Lung (tissue), 12 donors: Measurements from ENCODE around the gene DNAH1. TPM values are rescaled to one million over a fixed set of nuclear protein-coding genes. Genes with fewer than 3 reads are reported as not detected.

Source experiments
- ATAC-seq: fragments of 200-7000 bp; cut with Tn5 transposase; one replicate; pipeline ENCODE4 v1.9.1; 2020; ENCODE audit warnings: moderate number of reproducible peaks; ENCODE audit not compliant: insufficient read depth, low FRiP score
- DNase-seq, 3 donors: peaks; one replicate each; pipeline ENCODE4 v3.0.0-alpha.2; 2013 to 2017
- H3K27ac ChIP-seq, 2 donors: one replicate each; pipeline ENCODE4 v1.5.1; 2013; ENCODE audit warnings: mild to moderate bottlenecking in 2 of 2, moderate library complexity in 2 of 2, control low read depth in 1 of 2, inconsistent platforms in 1 of 2, low read depth in 1 of 2, low read length in 1 of 2
- H3K27me3 ChIP-seq, 3 donors: one replicate each; pipeline ENCODE4 v1.5.1; 2013; ENCODE audit warnings: low read length in 2 of 3; ENCODE audit not compliant: control insufficient read depth in 3 of 3, insufficient read depth in 3 of 3
- H3K36me3 ChIP-seq, 4 donors: one replicate each; pipeline ENCODE4 v1.5.1; 2013; ENCODE audit warnings: low read length in 4 of 4, mild to moderate bottlenecking in 1 of 4, moderate library complexity in 1 of 4; ENCODE audit not compliant: control insufficient read depth in 4 of 4, insufficient read depth in 4 of 4
- H3K4me1 ChIP-seq, 5 donors: one replicate each; pipeline ENCODE4 v1.5.1; 2013; ENCODE audit warnings: low read length in 5 of 5, mild to moderate bottlenecking in 2 of 5, moderate library complexity in 1 of 5; ENCODE audit not compliant: control insufficient read depth in 5 of 5, insufficient read depth in 5 of 5
- H3K4me3 ChIP-seq: one replicate; pipeline ENCODE4 v1.5.1; 2013; ENCODE audit warnings: mild to moderate bottlenecking, control low read depth, moderate library complexity
- H3K9ac ChIP-seq, 2 donors: one replicate each; pipeline ENCODE4 v1.5.1; 2013; ENCODE audit warnings: low read length in 2 of 2, control low read depth in 1 of 2; ENCODE audit not compliant: insufficient read depth in 1 of 2
- H3K9me3 ChIP-seq, 4 donors: one replicate each; pipeline ENCODE4 v1.5.1; 2013; ENCODE audit warnings: low read length in 3 of 4, mild to moderate bottlenecking in 1 of 4, moderate library complexity in 1 of 4; ENCODE audit not compliant: control insufficient read depth in 4 of 4, insufficient read depth in 3 of 4
- WGBS, 2 donors: extraction: QIAGEN DNeasy Blood & Tissue Kit; methylation state at CpG; one replicate each; pipeline ENCODE4 v1.1.7; 2013; 5-methylcytosine and 5-hydroxymethylcytosine counted together
- polyA plus RNA-seq, 2 donors: library from polyadenylated mRNA; stranded (reverse); fragments of 200-250 nt; gene quantifications; one replicate each; pipeline ENCODE4 v1.2.1, GENCODE V29; 2013
- total RNA-seq, 2 donors: library from RNA; depleted of rRNA in 1 of 2; stranded (reverse); fragments of >200 nt in 1 of 2; gene quantifications; one replicate each; pipeline ENCODE4 v1.2.1, GENCODE V29; 2014 to 2021
- TF ChIP-seq, protein P1 (sequence below): IDR thresholded peaks from 2 replicates; pipeline ENCODE4 v1.5.1; 2012; ENCODE audit warnings: mild to moderate bottlenecking; ENCODE audit errors: control extremely low read depth, extremely low read depth
- donor health status: control.
- donor health status: control.
- donor health status: Bipolar disorder and iron deficiency.
- donor health status: healthy.
- donor health status: DM: yes; HTN: yes; CAD: no.

The DNAH1 gene
- total and polyA plus RNA-seq, 4 donors, result 6.1 to 21.5 (median 11.4) TPM

DNA sequence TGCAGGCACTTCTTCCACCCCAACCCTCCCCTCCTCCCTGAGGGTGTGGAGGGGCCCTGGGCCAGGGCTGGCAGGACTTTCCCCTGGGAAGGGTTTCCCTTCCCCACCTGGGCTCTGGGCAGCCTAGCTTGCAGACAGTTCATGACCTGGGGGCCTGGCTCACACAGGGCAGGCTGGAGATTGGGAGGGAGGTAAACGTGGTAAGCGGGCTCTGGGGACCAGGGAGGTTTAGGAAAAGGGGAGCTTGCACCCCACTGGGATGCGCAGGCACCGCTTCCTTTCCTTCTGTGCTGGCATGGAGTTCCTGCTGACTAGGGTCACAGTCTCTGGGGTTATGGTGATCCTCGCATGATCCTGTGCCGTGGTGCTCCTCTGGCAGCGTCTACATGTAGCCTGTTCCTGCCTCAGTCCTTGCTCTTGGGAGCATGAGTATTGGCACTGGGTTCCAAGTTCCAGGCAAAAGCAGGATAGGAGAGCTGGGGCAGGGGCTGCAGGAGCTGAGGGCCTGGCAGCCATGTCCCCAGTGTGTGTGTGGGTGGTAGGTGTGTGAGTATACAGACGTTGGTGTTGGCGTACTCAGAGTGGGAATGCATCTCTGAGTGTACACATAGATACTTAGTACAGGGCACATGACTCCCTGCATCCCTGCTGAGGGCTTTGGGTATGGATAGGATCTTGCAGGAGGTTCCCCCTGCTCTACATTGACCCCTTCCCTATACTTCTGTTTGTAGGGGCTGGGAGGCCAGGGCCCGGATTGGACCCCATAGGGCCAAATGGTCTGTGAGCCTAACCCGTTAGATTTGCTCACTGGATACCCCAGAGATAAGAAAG lies 21.6 kb upstream of the DNAH1 start:
- H3K27me3 ChIP-seq, result no peaks in the 10 kb centered on the region
- TF ChIP-seq, protein P1, sequence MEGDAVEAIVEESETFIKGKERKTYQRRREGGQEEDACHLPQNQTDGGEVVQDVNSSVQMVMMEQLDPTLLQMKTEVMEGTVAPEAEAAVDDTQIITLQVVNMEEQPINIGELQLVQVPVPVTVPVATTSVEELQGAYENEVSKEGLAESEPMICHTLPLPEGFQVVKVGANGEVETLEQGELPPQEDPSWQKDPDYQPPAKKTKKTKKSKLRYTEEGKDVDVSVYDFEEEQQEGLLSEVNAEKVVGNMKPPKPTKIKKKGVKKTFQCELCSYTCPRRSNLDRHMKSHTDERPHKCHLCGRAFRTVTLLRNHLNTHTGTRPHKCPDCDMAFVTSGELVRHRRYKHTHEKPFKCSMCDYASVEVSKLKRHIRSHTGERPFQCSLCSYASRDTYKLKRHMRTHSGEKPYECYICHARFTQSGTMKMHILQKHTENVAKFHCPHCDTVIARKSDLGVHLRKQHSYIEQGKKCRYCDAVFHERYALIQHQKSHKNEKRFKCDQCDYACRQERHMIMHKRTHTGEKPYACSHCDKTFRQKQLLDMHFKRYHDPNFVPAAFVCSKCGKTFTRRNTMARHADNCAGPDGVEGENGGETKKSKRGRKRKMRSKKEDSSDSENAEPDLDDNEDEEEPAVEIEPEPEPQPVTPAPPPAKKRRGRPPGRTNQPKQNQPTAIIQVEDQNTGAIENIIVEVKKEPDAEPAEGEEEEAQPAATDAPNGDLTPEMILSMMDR, result no peak
- peaks cover 0 to 22% (median 4%) of the 10 kb centered on the region in 5 donors for H3K4me1 ChIP-seq
- WGBS, 2 donors, result 91 to 94% methylated on average over 11 of the region's 11 CpGs
- no peak overlapping the region for H3K4me3 ChIP-seq
- H3K36me3 ChIP-seq, result peaks cover 0 to 38% (median 4%) of the 10 kb centered on the region in 4 donors
- no peaks in the 10 kb centered on the region for H3K9me3 ChIP-seq
- DNase-seq (no peak), ATAC-seq (no peak)
- no peak overlapping the region for H3K27ac ChIP-seq
- H3K9ac ChIP-seq, result no peak overlapping the region

DNA sequence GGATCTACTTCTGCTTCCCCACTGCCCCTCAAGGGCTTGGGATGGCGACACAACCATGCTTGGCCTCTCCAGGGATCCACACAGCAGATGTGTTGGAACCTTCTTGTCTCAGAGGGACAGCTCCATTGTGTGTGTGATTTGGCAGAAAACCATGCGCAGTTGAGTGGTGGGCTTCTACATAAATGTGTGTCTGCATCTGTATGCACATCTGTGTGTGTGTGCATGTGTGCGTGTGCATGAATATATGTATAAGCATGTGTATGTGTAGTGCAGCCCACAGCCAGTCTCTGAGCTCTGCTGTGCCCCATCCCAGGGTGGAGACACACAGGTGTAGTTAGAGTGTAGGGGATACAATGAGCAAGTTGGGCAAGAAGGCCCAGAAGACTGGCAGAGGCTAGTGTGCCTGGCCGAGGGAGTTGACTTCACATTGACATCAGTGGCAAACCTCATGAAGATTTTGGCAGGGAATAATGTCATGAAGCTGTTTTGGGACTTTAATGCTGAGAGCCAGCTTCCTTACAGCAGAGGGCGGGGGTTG lies 20.4 kb upstream of the DNAH1 start:
- WGBS, 2 donors, result 93 to 95% methylated on average over 5 of the region's 5 CpGs
- ATAC-seq, result no peak

DNA sequence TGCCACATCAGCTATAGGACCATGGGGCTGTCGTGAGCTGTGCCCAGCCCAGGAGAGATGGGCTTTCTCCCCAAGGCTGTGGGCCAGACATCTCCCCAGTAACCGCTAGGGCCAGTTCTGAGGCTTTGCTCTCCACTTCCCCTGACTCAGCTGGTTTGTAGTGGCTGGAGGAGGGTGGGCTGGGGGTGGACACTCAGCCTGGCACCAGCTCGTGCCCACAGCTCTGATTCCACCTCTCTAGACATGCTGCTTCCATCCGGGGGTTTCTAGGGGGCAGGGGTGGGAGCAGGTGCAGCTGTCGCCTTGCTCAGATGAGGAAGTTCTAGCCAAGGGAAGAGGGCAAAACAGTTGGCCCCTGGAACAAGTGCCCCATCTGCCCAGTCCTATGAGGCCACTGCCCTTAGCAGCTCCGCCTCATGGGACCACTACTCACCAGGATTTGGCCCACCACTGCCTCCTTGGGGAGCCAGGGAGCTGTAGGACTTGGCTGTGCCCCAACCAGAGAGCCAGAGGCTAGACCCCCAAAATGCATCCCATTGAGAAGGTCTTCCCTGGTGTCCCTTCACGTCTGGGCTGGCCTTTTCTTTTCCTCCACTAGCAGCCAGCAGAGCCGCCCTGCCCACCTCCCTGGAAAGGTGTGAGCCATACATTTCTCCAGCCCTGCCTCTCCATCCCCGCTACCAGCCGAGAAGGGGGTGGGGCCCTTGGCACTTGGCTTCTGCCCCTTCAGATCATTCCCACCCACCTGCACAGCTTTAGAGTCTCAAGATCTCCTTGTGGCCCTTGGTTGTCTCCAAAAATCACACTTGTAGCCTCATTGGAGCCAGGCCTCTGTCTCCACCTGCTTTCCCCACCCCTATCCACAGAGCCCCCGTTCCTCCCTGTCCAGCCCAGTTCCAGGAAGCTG lies 18.6 kb upstream of the DNAH1 start:
- H3K27me3 ChIP-seq, result no peaks in the 10 kb centered on the region
- peaks cover 0 to 16% (median 0%) of the 10 kb centered on the region in 4 donors for H3K36me3 ChIP-seq
- H3K4me1 ChIP-seq, result peaks cover 0 to 31% (median 7%) of the 10 kb centered on the region in 5 donors
- WGBS, 2 donors, result 60 to 78% methylated on average over 11 of the region's 11 CpGs
- no peaks in the 10 kb centered on the region for H3K9me3 ChIP-seq
- H3K4me3 ChIP-seq, result no peak overlapping the region
- TF ChIP-seq, protein P1, result no peak
- no peak for DNase-seq
- ATAC-seq, result no peak
- no peak overlapping the region for H3K9ac ChIP-seq
- H3K27ac ChIP-seq, result no peak overlapping the region

More for the DNA sequence above, 20.4 kb upstream of the DNAH1 start:
- Histone ChIP-seq H3K4me1 (peaks cover 0 to 31% (median 7%) of the 10 kb centered on the region in 5 donors), H3K27me3 (no peaks in the 10 kb centered on the region), H3K9ac (no peak overlapping the region), H3K27ac (no peak overlapping the region), H3K36me3 (peaks cover 0 to 32% (median 4%) of the 10 kb centered on the region in 4 donors), H3K4me3 (no peak overlapping the region), H3K9me3 (no peaks in the 10 kb centered on the region)
- DNase-seq, result no peak
- TF ChIP-seq, protein P1, result no peak
